Nephron (organoid): ENCODE measurements around the gene BAZ2B.

ENCODE experiments used
- H3K27ac Mint-ChIP-seq, 3 experiments: 2 replicates each; pipeline ENCODE4 v1.8.0; 2020; ENCODE audit warnings: mixed read lengths in 3 of 3, mild to moderate bottlenecking in 2 of 3, moderate library complexity in 1 of 3
- H3K27me3 Mint-ChIP-seq: 2 replicates; pipeline ENCODE4 v1.8.0; 2021; ENCODE audit warnings: low read depth, mild to moderate bottlenecking, moderate library complexity, mixed read lengths
- H3K36me3 Mint-ChIP-seq: 2 replicates; pipeline ENCODE4 v1.8.0; 2020; ENCODE audit warnings: low read depth, mixed read lengths
- H3K4me1 Mint-ChIP-seq: 2 replicates; pipeline ENCODE4 v1.8.0; 2020; ENCODE audit warnings: mixed read lengths
- H3K4me3 Mint-ChIP-seq, 3 experiments: 2 replicates each; pipeline ENCODE4 v1.8.0; 2020; ENCODE audit warnings: mild to moderate bottlenecking in 3 of 3, mixed read lengths in 3 of 3, moderate library complexity in 2 of 3
- H3K9me3 Mint-ChIP-seq: 2 replicates; pipeline ENCODE4 v1.8.0; 2020; ENCODE audit warnings: mixed read lengths
- TF ChIP-seq, protein P1 (sequence below), 3 experiments: fragments of 200-600 bp; sonication (generic); IDR thresholded peaks; one replicate each; pipeline ENCODE4 v1.5.0; 2021; ENCODE audit warnings: antibody characterized with exemption in 3 of 3; ENCODE audit not compliant: unreplicated experiment in 3 of 3

The BAZ2B gene

DNA sequence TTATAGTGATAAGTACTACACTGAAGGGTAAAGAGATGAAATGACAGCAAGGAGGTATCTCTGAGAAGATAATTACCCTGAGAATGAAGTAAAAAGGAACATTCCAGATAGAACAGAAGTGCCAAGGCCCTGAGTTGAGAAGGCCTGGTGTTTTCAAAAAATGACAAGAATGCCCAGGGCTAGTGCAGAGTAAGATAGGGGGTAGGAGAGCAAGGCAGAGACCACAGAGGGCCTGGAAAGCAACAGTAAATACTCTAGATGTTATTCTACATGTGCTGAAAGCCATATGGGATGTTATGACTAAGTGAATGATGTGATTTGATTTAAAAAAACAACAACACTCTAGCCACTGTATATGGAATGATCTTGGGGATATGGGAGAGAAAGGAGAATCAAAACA lies 52.3 kb downstream of the BAZ2B start:
- no peak overlapping the region for H3K27ac Mint-ChIP-seq
- H3K27me3 Mint-ChIP-seq: no peaks in the 10 kb centered on the region
- no peaks in the 10 kb centered on the region for H3K9me3 Mint-ChIP-seq
- no peaks in the 10 kb centered on the region for H3K4me1 Mint-ChIP-seq
- H3K36me3 Mint-ChIP-seq: peaks cover 42% of the 10 kb centered on the region
- H3K4me3 Mint-ChIP-seq: no peak overlapping the region
- TF ChIP-seq, protein P1, sequence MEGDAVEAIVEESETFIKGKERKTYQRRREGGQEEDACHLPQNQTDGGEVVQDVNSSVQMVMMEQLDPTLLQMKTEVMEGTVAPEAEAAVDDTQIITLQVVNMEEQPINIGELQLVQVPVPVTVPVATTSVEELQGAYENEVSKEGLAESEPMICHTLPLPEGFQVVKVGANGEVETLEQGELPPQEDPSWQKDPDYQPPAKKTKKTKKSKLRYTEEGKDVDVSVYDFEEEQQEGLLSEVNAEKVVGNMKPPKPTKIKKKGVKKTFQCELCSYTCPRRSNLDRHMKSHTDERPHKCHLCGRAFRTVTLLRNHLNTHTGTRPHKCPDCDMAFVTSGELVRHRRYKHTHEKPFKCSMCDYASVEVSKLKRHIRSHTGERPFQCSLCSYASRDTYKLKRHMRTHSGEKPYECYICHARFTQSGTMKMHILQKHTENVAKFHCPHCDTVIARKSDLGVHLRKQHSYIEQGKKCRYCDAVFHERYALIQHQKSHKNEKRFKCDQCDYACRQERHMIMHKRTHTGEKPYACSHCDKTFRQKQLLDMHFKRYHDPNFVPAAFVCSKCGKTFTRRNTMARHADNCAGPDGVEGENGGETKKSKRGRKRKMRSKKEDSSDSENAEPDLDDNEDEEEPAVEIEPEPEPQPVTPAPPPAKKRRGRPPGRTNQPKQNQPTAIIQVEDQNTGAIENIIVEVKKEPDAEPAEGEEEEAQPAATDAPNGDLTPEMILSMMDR (IDR thresholded peaks at IDR 0.05; ENCODE audit: unreplicated experiment in 3 of 3): no peak

DNA sequence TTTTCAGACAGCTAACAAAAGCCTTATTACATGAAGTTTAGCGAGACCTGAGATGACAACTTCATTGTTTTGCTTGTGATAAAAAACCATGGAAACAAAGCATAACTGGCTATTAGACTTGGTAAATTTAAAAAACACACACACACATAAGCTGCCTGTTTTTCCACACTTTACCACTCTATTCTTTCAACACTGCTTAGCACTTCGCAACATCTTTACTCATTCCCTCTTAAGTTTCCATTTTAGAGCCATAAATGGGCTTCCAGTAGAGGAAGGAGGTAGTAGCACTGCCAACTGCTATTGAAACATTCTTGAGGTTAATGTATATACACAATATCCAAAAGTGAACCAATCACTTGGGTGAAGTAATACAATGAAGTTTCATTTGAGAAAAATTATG lies 54.1 kb downstream of the BAZ2B start:
- H3K4me3 Mint-ChIP-seq: no peak overlapping the region
- TF ChIP-seq, protein P1 (IDR thresholded peaks at IDR 0.05; ENCODE audit: unreplicated experiment in 3 of 3): no peak
- H3K36me3 Mint-ChIP-seq: peaks cover 48% of the 10 kb centered on the region
- no peaks in the 10 kb centered on the region for H3K4me1 Mint-ChIP-seq
- H3K9me3 Mint-ChIP-seq: no peaks in the 10 kb centered on the region
- H3K27ac Mint-ChIP-seq: no peak overlapping the region
- H3K27me3 Mint-ChIP-seq: no peaks in the 10 kb centered on the region

DNA sequence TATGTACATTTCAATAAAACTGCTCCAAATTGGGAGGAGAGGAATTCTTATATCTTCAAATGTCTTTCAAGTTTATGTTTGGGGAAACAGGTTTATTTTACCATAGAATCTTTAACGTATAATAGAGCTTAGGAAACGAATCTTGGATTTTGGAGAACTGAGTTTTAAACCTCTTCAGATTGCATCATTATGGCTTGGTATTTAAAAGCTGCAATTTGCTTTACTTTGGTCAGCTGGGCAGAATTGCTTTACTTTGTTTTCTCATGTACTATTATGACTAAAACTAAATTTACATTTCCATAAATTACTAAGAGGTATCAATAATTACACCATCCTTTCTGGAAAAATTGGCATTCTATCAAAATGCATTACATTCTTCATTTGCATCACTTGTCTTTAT lies 54.6 kb downstream of the BAZ2B start:
- H3K9me3 Mint-ChIP-seq: no peaks in the 10 kb centered on the region
- H3K4me1 Mint-ChIP-seq: no peaks in the 10 kb centered on the region
- no peak overlapping the region for H3K27ac Mint-ChIP-seq
- TF ChIP-seq, protein P1 (IDR thresholded peaks at IDR 0.05; ENCODE audit: unreplicated experiment in 3 of 3): no peak
- no peak overlapping the region for H3K4me3 Mint-ChIP-seq
- no peaks in the 10 kb centered on the region for H3K27me3 Mint-ChIP-seq
- H3K36me3 Mint-ChIP-seq: peaks cover 50% of the 10 kb centered on the region

DNA sequence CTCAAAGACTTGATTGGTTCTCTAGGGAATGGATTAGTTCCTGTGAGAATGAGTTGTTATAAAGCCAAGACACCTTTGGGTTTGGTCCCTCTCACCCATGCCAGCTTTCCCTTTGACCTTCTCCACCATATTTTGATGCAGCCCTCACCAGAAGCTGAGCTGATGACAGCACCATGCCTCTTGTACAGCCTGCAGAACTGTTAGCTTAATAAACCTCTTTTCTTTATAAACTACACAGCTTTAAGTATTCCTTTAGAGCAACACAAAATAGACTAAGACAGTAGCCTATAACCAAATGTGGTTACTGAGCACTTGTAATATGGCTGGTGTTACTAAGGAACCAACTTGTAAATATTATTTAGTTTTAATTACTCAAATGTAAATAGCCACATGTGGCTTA lies 55.1 kb downstream of the BAZ2B start:
- Mint-ChIP-seq H3K27me3 (no peaks in the 10 kb centered on the region), H3K27ac (no peak overlapping the region), H3K36me3 (peaks cover 44% of the 10 kb centered on the region), H3K4me3 (no peak overlapping the region), H3K9me3 (no peaks in the 10 kb centered on the region), H3K4me1 (no peaks in the 10 kb centered on the region)
- TF ChIP-seq, protein P1 (IDR thresholded peaks at IDR 0.05; ENCODE audit: unreplicated experiment in 3 of 3): no peak

DNA sequence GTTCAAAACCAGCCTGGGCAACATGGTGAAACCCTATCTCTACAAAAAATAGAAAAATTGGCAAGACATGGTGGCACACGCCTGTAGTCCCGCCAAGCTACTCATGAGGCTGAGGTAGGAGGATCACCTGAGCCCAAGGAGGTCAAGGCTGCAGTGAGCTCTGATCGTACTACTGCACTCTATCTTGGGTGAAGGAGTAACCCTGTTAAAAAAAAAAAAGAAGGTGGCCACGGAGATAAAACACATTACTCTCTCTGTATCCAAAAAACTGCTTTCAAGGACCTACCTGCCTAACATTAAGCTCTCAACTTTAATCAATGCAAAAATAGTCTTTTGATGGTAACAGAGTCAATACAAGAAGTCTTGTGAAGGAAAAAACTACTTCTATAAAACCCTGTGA lies 57.3 kb downstream of the BAZ2B start:
- no peak overlapping the region for H3K27ac Mint-ChIP-seq
- H3K4me1 Mint-ChIP-seq: no peaks in the 10 kb centered on the region
- H3K36me3 Mint-ChIP-seq: peaks cover 25% of the 10 kb centered on the region
- no peaks in the 10 kb centered on the region for H3K9me3 Mint-ChIP-seq
- no peak overlapping the region for H3K4me3 Mint-ChIP-seq
- no peaks in the 10 kb centered on the region for H3K27me3 Mint-ChIP-seq
- TF ChIP-seq, protein P1 (IDR thresholded peaks at IDR 0.05; ENCODE audit: unreplicated experiment in 3 of 3): no peak

DNA sequence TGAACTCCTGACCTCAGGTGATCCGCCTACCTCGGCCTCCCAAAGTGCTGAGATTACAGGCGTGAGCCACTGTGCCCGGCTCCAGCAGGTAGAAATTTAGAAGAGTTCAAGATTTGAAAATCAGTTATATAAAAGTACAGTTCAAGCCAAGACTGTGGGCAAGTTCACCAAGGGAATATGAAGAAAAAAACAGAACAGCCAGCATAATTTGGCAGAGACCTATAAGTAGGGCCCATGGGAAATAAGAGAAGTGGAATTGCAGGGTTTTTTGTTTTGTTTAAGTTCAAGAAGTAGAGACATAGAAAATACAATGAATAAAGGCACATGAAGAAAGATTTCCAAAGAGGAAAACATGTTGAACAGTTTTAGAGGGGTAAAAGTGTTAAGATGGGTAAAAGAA lies 57.9 kb downstream of the BAZ2B start:
- Mint-ChIP-seq H3K27me3 (no peaks in the 10 kb centered on the region), H3K4me3 (no peak overlapping the region), H3K27ac (no peak overlapping the region), H3K9me3 (no peaks in the 10 kb centered on the region), H3K4me1 (no peaks in the 10 kb centered on the region), H3K36me3 (peaks cover 27% of the 10 kb centered on the region)
- TF ChIP-seq, protein P1 (IDR thresholded peaks at IDR 0.05; ENCODE audit: unreplicated experiment in 3 of 3): no peak
